ENCODE results near the gene COMMD1.

DNA sequence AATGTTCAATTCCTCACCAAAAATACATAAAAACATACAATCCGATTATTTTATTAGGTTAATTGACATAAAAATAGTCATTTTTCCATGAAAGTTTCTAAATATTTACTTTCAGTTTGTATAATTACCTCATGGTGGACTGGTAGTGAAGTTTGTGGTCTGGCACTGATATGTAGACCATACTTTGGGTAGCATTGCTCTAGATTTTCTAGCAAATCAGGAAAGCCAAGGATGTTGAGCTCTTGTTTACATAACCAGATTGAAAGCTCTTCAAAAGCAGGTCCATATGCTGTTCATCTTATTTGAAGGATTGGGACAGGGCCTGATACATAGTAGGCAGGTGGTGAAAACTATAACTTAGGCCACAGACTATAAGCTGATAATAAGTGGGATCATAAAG lies 61.8 kb downstream of the COMMD1 start:
- TF ChIP-seq, protein P1, sequence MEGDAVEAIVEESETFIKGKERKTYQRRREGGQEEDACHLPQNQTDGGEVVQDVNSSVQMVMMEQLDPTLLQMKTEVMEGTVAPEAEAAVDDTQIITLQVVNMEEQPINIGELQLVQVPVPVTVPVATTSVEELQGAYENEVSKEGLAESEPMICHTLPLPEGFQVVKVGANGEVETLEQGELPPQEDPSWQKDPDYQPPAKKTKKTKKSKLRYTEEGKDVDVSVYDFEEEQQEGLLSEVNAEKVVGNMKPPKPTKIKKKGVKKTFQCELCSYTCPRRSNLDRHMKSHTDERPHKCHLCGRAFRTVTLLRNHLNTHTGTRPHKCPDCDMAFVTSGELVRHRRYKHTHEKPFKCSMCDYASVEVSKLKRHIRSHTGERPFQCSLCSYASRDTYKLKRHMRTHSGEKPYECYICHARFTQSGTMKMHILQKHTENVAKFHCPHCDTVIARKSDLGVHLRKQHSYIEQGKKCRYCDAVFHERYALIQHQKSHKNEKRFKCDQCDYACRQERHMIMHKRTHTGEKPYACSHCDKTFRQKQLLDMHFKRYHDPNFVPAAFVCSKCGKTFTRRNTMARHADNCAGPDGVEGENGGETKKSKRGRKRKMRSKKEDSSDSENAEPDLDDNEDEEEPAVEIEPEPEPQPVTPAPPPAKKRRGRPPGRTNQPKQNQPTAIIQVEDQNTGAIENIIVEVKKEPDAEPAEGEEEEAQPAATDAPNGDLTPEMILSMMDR (IDR thresholded peaks at IDR 0.05): no peak
- TF ChIP-seq POLR2A (IDR thresholded peaks at IDR 0.05): no peak
- TF ChIP-seq EP300 (IDR thresholded peaks at IDR 0.05): no peak

All from ovary (tissue), 3 donors.